Activated CD8-positive, alpha-beta T cell treated with anti-CD3 and anti-CD28 coated beads for 36 hours (primary cell): ENCODE data around the gene SMIM29. TPM values are rescaled to one million over a fixed set of nuclear protein-coding genes. Genes with fewer than 3 reads are reported as not detected.

Source experiments
- ATAC-seq: fragments of 200-7000 bp; cut with Tn5 transposase; one replicate; pipeline ENCODE4 v1.10.0; 2021; ENCODE audit warnings: mild to moderate bottlenecking, moderate library complexity
- CTCF ChIA-PET: fragments of 350-600 bp; sonication (Branson Sonifier 250); formaldehyde crosslinking; loops from one replicate; lab custom pipeline; 2021; ENCODE audit warnings: antibody characterized with exemption; lab: Charles Lee
- POLR2A ChIA-PET: fragments of 350-600 bp; sonication (Branson Sonifier 250); formaldehyde crosslinking; loops from one replicate; lab custom pipeline; 2021; ENCODE audit warnings: antibody characterized with exemption; lab: Charles Lee
- DNase-seq: peaks from one replicate; pipeline ENCODE4 v3.0.0-alpha.2; 2020
- H3K27ac Mint-ChIP-seq: one replicate; pipeline ENCODE4 v1.8.0; 2021; ENCODE audit warnings: mild to moderate bottlenecking, mixed read lengths
- H3K27me3 Mint-ChIP-seq: one replicate; pipeline ENCODE4 v1.8.0; 2021; ENCODE audit warnings: mixed read lengths
- H3K36me3 Mint-ChIP-seq: one replicate; pipeline ENCODE4 v1.8.0; 2021; ENCODE audit warnings: low read depth, mixed read lengths
- H3K4me1 Mint-ChIP-seq: one replicate; pipeline ENCODE4 v1.8.0; 2021; ENCODE audit warnings: low read depth, mixed read lengths
- H3K4me3 Mint-ChIP-seq: one replicate; pipeline ENCODE4 v1.8.0; 2021; ENCODE audit warnings: mild to moderate bottlenecking, moderate library complexity, mixed read lengths
- H3K9me3 Mint-ChIP-seq: one replicate; pipeline ENCODE4 v1.8.0; 2021; ENCODE audit warnings: mixed read lengths
- intact Hi-C: fragments of 100-400 bp; cut with micrococcal nuclease; formaldehyde crosslinking; loops from one replicate; pipeline ENCODE4 v1.10.0; 2022
- total RNA-seq, 2 experiments: library from RNA; stranded (reverse); gene quantifications; one replicate each; pipeline ENCODE4 v1.2.3, GENCODE V29; 2021
- TF ChIP-seq, protein P1 (sequence below): fragments of 200-600 bp; IDR thresholded peaks from one replicate; pipeline ENCODE4 v1.8.0; 2022; ENCODE audit warnings: antibody characterized with exemption, mild to moderate bottlenecking

Gene SMIM29
- total RNA-seq, 2 experiments from 2014 or later = 13.3 to 16.4 TPM

DNA sequence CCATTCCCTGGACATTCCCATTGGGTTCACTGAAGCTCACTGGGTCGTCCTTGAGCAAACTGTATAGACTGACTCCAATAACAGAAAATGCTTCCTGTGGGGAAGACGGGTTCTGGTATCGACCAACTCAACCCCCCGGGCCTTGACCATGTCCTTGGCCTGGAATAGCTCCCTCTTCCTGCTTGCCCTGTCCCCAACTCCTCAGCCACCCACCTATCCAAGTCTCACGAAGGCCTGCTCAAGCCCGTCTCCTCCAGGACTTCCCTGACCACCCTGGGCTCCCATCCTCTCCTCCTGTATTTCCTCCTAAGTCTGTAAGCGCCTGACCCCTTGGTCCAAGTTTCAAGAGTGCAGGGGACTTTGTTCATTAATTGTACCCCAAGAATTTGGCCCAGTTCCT is 14.9 kb downstream of the SMIM29 start:
- H3K27me3 Mint-ChIP-seq = no peaks in the 10 kb centered on the region
- H3K36me3 Mint-ChIP-seq = peaks cover 8% of the 10 kb centered on the region
- H3K27ac Mint-ChIP-seq = peak overlapping the region; percentile 21
- ChIA-PET POLR2A (interaction anchor here (1.1 to 1.6 kb wide), 2 partner anchors 10 to 14 kb away, joined by 3 to 8 read pairs; no protein-coding TSS in a partner anchor), CTCF (no interaction called here)
- no peak overlapping the region for H3K4me3 Mint-ChIP-seq
- DNase-seq (no peak), ATAC-seq (no peak)
- H3K9me3 Mint-ChIP-seq = no peaks in the 10 kb centered on the region
- peaks cover 12% of the 10 kb centered on the region for H3K4me1 Mint-ChIP-seq
- TF ChIP-seq, protein P1, sequence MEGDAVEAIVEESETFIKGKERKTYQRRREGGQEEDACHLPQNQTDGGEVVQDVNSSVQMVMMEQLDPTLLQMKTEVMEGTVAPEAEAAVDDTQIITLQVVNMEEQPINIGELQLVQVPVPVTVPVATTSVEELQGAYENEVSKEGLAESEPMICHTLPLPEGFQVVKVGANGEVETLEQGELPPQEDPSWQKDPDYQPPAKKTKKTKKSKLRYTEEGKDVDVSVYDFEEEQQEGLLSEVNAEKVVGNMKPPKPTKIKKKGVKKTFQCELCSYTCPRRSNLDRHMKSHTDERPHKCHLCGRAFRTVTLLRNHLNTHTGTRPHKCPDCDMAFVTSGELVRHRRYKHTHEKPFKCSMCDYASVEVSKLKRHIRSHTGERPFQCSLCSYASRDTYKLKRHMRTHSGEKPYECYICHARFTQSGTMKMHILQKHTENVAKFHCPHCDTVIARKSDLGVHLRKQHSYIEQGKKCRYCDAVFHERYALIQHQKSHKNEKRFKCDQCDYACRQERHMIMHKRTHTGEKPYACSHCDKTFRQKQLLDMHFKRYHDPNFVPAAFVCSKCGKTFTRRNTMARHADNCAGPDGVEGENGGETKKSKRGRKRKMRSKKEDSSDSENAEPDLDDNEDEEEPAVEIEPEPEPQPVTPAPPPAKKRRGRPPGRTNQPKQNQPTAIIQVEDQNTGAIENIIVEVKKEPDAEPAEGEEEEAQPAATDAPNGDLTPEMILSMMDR = no peak
- intact Hi-C loops = no loop called here

DNA sequence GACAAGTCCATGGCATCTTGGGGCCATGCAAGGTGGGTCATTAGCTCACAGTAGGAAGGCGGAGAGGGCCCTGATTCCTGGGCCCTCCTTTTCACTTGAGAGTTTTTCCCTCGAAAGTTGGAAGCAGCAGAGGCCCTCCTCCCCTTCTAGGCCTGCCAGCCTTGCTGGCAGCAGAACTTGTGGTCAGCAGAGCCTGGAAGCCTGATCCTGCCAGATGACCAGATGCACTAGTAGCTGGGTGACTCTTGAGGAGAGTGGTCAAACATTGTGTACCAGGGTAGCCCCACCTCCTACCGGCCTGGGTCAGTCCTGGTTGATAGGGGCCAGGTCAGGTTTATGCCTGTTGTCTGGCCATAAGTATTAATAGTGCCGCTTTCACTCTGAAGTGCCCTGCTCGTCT is 15.9 kb downstream of the SMIM29 start:
- Mint-ChIP-seq H3K36me3 (peaks cover 1% of the 10 kb centered on the region), H3K27me3 (no peaks in the 10 kb centered on the region), H3K27ac (no peak overlapping the region), H3K4me3 (no peak overlapping the region), H3K4me1 (peaks cover 13% of the 10 kb centered on the region), H3K9me3 (no peaks in the 10 kb centered on the region)
- DNase-seq = no peak
- intact Hi-C loops = no loop called here
- POLR2A ChIA-PET = interaction anchor here (0.9 to 1.6 kb wide), 4 partner anchors 9 to 37 kb away, joined by 3 to 8 read pairs (median 4); no protein-coding TSS in a partner anchor
- TF ChIP-seq, protein P1 = no peak
- no peak for ATAC-seq
- CTCF ChIA-PET = interaction anchor here (0.9 to 1.1 kb wide), 3 partner anchors 9 to 69 kb away, joined by 3 to 4 read pairs (median 3); no protein-coding TSS in a partner anchor

DNA sequence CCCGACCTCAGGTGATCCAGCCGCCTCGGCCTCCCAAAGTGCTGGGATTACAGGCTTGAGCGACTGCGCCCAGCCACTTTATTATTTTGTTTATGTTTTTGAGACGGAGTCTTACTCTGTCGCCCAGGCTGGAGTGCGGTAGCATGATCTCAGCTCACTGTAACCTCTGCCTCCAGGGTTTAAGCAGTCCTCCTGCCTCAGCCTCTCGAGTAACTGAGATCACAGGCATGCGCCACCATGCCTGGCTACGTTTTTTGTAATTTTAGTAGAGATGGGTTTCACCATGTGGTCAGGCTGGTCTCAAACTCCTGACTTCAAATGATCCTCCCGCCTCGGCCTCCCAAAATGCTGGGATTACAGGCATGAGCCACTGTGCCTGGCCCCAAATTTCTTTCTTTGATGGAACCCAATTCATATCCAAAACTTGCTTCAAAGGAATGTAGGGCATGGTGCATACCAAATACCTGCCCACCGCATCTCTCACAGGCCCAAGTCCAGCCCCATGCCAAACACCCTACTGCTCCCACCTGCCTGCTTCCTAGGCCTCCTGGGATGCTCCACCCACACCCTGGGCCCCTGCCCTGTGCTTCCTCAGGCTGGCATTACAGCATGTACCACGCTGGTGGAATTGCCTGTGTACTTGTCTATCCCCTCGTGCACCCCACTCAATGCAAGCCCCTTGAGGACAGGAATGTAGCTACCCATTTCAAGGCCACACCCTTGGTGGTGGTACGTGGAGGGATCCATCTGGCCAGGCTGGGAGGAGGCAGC is 17.1 kb downstream of the SMIM29 start:
- ChIA-PET CTCF (interaction anchor here (1.1 to 1.3 kb wide), 2 partner anchors 36 kb away, joined by 4 to 5 read pairs; no protein-coding TSS in a partner anchor), POLR2A (interaction anchor here (0.9 kb wide), 1 partner anchor 12 kb away, joined by 4 read pairs; no protein-coding TSS in a partner anchor)
- no peak overlapping the region for H3K27ac Mint-ChIP-seq
- H3K4me1 Mint-ChIP-seq = peaks cover 24% of the 10 kb centered on the region
- DNase-seq (no peak), ATAC-seq (no peak)
- TF ChIP-seq, protein P1 = no peak
- H3K27me3 Mint-ChIP-seq = no peaks in the 10 kb centered on the region
- intact Hi-C loops = no loop called here
- no peaks in the 10 kb centered on the region for H3K36me3 Mint-ChIP-seq
- H3K4me3 Mint-ChIP-seq = no peak overlapping the region
- no peaks in the 10 kb centered on the region for H3K9me3 Mint-ChIP-seq

DNA sequence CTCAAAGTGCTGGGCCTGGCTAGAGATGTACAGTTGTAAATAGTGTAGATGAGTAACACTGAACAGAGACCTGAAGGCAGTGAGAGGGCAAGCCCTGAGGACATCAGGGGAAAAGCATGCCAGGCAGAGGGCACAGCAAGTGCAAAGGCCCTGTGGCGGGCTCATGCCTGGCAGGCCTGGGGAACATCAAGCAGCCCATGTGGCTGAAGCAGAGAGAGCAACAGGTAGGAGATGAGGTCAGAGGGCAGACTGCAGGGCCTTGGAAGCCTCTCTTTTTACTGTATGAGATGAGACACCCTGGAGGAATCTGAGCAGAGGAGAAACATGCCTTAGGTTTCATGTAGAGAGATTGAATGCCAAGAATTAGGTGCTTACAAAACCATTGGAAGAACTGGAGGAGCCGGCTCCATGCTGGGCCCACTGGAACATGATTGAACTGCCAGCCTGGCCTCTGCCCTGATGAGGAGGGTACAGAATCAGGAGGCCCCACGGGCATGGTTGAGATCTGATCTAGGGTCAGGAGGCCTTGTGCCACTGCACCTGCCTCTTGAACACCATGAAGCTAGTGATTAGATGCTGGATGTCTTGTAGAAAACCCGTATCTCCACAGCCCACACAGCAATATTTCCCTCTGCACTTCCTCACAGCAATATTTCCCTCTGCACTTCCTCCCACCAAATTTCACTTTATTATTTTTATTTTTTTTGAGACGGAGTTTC is 18.0 kb downstream of the SMIM29 start:
- H3K4me1 Mint-ChIP-seq = peaks cover 25% of the 10 kb centered on the region
- H3K27ac Mint-ChIP-seq = peak overlapping the region; percentile 31
- H3K9me3 Mint-ChIP-seq = no peaks in the 10 kb centered on the region

More for the DNA sequence above, 18.0 kb downstream of the SMIM29 start:
- TF ChIP-seq, protein P1 = no peak
- no peak for ATAC-seq
- ChIA-PET CTCF (interaction anchor here (1.3 kb wide), 1 partner anchor 35 kb away, joined by 5 read pairs; no protein-coding TSS in a partner anchor), POLR2A (no interaction called here)
- Mint-ChIP-seq H3K36me3 (no peaks in the 10 kb centered on the region), H3K27me3 (no peaks in the 10 kb centered on the region), H3K4me3 (no peak overlapping the region)
- DNase-seq = no peak
- intact Hi-C loops = no loop called here
